ENCODE measurements around the gene PDZD2.

PDZD2 gene

GRCh38 chr5:31889001-31889561 lies 250.2 kb downstream of the PDZD2 start:
- no peak for DNase-seq

GRCh38 chr5:31890046-31890445 lies 251.1 kb downstream of the PDZD2 start:
- DNase-seq: no peak

DNA sequence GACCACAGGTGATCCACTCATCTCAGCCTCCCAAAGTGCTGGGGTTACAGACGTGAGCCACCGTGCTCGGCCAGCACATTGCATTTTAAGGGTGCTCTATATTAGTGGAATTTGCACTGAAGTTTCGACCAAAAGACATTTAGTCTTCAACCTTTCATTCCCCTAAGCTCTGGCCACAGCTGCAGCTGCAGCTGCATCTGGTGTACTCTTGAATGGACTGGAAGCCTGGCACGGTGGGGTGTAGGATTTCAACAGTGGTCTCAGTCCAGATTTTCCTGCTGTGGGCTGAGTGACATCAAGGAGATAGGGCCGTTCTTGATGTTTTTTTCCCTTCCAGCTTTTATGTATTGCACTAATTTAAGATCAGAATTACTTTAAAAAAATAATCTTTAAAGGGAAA lies 255.2 kb downstream of the PDZD2 start:
- DNase-seq: no peak

DNA sequence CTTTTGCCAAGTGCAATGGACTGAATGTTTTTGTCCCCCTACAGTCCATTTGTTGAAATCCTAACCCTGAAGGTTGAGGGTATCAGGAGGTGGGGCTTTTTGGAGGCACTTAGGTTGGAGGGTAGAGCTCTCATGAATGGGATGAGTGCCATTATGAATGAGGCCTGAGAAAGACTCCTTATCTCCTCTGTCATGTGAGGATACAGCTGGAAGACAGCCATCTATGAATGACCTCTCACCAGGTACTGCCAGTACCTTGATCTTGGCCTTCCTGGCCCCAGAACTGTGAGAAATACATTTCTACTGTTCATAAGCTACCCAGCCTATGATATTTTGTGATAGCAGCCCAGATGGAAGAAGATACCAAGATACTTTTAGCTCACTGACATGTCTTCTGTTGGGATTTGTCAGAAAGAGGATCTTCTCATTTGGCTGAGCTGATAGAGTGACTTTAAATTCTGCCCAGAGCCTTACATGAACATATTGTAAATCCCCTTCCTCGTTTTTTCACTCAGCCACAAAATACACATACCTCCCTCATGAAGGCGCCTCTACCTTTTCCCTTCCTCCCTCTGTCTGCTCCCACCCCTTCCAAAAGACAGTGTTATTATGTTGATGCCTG lies 256.4 kb downstream of the PDZD2 start:
- DNase-seq: no peak

DNA sequence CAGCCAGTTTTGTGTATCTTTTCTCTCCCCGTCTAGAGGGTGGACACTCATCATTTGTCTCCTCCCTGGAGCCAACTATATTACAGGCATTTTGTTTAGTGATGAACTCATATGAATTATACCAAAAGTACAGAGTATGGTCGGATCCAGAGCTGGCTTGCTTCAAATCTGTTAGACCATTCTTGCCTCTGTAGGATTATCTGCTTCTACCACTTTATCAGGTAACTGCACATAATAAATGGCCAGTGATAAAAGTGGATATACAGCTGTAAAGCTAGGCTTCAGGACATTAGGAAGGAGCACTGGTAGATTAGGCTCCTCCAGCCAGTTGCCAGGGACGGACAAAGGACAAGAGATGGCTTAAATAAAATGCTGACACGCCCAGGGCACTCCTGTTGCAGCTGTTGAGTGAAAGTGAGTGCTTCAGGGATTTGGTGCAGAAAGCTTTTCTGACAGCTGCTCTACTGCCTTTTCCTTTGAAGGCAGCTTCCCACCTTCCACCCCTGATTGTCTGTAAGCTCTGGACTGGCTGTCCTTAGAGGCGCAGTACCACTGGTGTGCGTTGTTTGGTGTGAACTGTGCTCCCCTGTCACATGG lies 259.2 kb downstream of the PDZD2 start:
- DNase-seq: no peak

DNA sequence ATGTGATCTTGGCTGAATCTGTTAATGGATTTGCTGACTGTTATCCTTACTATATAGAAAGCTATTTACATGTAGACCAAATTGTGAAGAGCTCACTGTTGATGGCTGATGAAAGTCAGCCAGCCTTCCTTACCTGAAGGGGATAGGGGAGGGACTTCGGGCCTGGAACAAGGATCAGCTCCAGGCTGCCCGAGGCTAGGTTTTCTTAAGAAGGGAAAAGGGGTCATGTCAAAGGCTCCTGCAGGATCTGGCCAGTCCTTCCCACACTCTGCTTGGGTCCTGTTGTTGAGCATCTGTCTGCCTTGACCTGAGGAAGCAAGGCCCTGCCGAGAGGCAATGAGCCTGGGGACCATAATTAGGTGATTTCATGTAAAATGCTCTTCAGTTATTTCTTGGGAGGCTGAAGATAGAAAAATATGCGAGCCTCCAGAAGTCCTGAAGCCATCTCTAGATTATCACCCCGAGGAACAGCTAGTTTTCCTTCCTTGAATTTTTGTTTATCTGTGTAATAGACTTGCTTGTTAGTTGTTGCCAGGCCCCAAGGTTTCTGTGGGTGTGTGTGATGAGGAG lies 261.4 kb downstream of the PDZD2 start:
- no peak for DNase-seq

- no peak for DNase-seq
Measured at GRCh38 chr5:31901807-31902530, 263.0 kb downstream of the PDZD2 start.

- DNase-seq: no peak
Measured at GRCh38 chr5:31908396-31908795, 269.5 kb downstream of the PDZD2 start.

DNA sequence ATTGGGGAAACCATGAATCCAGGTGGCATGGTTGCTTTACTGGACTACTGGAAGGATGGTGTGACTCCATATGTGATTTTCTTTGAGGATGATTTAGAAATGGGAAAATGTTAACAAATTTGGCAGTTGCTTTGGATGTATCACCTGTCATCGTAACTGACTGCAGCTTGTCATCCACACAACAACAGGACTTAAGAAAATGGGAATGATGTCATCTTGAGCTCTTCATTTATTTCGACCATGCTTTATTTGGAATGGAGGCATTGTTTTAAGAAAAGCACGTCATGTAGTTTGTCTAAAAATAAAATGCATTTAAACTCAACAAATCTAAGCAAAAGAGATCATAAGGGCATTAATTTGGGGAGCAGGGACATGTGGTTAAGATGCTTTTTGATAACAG lies 270.1 kb downstream of the PDZD2 start:
- no peak for DNase-seq

- no peak for DNase-seq
Measured at GRCh38 chr5:31911291-31912265, 272.6 kb downstream of the PDZD2 start.

DNA sequence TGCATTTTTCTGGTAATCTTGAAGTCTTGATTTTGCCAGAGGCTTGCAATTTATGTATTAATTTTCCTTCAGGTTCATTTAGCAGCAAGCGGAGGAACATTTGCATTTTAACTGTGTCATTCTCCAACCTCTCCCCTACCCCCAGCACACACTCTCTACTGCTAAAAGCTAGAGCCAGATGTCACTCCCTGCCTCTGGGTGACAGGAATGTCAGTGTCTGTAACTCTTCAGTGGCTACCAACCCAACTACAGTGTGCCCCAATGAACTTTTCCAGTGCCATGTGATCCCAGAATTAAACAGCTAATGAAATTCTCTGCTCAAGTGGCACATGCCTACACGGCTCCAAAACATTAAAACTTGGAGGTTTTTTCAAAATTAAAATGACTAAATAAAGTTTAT lies 274.9 kb downstream of the PDZD2 start:
- DNase-seq: no peak

DNA sequence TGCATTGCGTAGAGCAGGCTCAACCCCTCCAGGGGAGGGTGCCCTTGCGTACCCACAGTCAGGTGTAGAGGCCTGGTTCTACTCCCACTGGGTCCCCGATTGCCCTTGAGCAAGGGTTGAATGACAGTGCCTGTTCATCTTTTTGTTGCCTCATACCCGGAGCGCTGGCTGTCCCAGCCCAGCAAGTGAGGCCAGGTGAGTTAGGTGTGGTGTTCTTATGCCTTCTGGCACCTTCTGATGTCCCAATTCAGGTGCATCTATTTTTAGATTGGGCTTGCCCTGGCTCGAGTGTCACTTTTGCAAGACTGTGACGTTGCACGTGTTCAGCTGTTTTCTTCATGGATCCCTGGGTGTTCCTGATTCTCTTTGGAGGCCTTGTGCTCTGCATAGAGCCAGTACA lies 277.4 kb downstream of the PDZD2 start:
- DNase-seq: no peak

GRCh38 chr5:31918739-31919138 lies 279.8 kb downstream of the PDZD2 start:
- DNase-seq: no peak

- DNase-seq: no peak
Measured at GRCh38 chr5:31921852-31922305, 282.9 kb downstream of the PDZD2 start.

GRCh38 chr5:31924005-31924404 lies 285.1 kb downstream of the PDZD2 start:
- no peak for DNase-seq

- no peak for DNase-seq
Measured at GRCh38 chr5:31931874-31932273, 292.9 kb downstream of the PDZD2 start.

DNA sequence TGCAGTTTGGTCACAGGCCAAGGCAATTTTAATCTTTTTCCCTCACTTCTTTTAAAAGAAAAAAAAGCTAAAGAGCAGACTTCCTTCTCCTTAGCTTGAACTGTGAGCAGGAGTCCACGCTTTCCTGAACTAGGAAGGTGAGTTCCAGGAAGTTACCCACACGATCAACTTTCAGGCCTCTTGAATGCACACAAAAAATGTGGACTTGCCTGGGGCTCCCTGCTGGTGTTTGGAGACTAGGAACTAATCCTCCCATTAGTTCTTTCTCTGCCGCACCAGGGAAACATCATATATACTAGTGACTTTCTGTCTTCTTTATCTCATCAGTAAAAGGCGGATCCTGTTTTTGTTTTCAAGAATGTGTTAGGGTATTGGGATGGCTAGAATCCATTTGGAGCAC lies 295.2 kb downstream of the PDZD2 start:
- no peak for DNase-seq

- no peak for DNase-seq
Measured at GRCh38 chr5:31935496-31936369, 296.8 kb downstream of the PDZD2 start.

- no peak for DNase-seq
Measured at GRCh38 chr5:31936683-31937082, 297.8 kb downstream of the PDZD2 start.

GRCh38 chr5:31937226-31937625 lies 298.3 kb downstream of the PDZD2 start:
- DNase-seq: no peak

DNA sequence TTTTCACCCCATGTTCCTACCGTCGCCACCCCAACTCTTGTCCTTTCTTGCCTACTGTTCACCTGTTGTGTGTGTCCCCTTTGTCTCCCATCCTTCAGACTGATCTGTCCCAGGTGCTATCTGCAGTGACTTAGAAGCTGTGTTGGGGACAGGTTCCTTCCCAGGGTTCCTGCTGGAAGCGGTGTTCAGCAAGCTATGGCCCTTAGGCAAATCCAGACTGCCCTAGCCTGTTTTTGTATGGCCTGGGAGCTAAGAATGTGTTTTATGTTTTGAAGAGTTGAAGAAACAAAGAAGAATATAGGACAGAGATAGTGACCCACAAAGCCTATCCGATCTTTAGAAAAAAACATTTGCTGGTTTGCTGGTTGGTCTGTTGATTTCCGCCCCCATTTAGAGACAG lies 298.8 kb downstream of the PDZD2 start:
- no peak for DNase-seq
